HG02943 (cell line): Measurements from ENCODE around the gene SMIM5.

Source experiments
- ATAC-seq: cut with Tn5 transposase; IDR thresholded peaks from one replicate; pipeline ENCODE4 v1.9.1; 2021; ENCODE audit warnings: mild to moderate bottlenecking, low read depth, moderate library complexity; ENCODE audit not compliant: unreplicated experiment

Gene SMIM5

DNA sequence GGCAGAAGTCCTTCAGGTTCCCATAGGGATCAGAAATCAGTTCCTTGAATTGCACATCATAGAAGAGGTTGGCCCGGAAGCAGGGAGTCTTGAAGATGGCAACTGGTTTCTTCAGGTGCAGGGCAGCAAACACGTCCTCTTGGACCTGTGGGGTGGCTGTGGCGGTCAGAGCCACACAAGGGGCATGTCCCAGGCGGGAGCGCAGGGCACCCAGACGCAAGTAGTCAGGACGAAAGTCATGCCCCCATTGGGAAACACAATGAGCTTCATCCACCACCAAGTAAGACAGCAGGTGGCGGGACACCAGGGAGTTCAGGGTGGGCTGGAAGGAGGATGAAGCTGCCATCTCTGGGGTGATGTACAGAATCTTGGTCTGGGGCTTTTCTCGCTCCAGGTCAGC lies 29.3 kb downstream of the SMIM5 start:
- ATAC-seq, result no peak

DNA sequence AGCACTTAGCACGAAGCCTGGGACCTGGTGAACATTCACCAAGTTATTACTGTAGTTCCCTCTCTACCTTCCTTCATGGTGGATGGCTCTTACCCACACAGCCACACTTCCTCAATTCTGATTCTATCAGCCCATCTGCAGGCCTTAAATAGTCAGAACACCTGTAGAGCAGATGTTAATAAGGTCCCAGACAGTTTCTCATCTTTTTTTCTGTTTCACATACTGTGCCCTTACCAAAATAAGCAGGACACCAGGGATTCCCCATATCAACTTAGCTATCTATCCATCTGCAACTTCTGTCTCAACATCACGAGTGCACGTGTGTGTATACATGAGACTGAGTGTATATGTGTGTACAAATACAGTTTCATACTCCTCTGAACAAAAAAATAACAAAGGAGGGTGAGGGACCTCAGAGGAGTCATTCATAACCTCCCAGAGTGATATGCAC lies 30.9 kb downstream of the SMIM5 start:
- ATAC-seq, result peak; percentile 48

DNA sequence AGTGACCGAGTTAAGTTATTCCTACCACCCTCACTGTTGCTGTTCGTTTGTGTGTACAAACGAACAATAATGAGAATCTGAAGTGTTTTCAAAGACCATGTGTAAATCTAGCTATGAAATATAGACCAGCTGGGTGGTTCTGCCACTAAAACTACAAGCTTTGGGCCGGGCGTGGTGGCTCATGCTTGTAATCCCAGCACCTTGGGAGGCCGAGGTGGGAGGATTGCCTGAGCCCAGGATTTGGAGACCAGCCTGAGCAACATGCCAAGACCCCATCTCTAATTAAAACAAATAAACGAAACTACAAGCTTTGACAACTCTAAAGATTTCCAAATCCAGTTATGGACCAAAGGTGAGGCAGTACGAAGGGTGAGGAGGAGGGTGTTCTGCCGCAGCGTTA lies 32.7 kb downstream of the SMIM5 start:
- ATAC-seq, result no peak

DNA sequence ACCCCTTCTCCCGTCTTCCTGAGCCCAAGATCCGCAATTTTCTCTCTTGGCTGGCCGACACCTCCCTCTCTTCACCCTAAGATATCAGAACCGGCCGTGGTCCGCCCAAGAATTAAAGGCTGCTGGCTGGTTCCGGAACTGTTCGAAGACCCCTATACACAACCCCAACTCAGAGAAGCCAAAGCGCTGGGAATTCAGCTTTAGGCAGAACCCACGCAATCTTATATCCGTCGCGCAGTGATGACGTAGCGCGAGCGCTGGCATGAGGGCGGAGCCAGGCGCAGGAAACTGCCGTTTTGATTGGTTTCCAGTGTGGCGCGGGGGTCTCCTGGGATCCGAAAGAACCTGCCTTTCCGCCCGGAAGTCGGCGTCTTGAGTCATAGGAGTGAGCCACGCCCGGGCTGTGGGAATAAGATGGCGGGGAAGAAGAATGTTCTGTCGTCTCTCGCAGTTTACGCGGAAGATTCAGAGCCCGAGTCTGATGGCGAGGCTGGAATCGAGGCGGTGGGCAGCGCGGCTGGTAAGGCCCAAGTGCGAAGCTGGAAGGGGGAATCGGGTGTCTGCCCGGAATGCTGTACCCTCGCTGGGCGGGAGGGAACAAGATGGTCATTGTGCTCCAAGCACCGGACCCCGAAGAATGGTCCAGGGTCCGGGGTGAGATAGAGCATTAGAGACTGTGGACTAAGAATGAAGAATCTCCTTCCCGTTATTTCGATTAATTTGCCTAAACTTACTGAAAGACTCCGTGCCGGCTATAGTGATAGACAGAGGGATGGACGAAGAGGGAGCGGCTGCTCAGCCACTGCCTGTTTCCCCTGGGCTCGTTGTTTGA lies 33.9 kb downstream of the SMIM5 start, which contains the start of the genes RECQL5 and SAP30BP:
Gene RECQL5, minus strand, starts transcription at position 196 of the 832 bp plus-strand sequence. CDS start 597 bp downstream, outside the sequence.
Gene SAP30BP, plus strand, starts transcription at position 380 of the 832 bp plus-strand sequence. Its CDS starts 35 bp downstream, at position 415.
- ATAC-seq, result peak; percentile 75

DNA sequence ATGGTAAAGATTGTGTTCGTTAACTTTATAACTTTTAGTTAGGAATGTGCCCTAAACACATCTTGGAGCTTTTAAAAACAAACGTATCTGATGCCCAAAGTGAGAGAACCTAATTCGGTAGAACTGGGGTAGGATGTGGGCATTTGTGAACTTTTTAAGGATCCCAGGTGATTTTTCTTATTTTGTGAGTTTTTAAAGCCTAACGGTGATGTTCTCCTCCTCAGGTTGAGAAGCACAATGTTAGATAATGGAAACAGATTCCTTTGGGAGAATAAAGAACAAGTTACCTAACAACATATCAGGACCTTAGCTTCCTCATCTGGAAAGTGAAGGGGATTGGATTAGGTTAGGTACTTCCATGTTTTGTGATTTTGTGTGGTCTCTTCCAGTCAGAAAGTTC lies 34.6 kb downstream of the SMIM5 start:
- no peak for ATAC-seq

DNA sequence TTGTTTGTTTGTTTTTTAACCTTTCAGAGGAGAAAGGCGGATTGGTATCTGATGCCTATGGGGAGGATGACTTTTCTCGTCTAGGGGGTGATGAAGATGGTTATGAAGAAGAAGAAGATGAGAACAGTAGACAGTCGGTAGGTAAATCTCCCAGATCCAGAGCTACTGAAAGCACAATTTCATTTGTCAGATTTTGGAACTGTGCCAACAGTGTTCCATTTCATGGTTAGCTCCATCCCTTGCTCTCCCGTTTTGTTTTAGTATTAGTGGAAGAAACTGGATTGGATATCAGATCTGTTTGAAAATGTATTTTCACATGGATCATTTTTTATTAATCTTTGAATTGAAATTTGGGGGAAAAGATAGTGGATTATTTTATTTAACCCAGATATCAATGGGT lies 35.3 kb downstream of the SMIM5 start:
- no peak for ATAC-seq

DNA sequence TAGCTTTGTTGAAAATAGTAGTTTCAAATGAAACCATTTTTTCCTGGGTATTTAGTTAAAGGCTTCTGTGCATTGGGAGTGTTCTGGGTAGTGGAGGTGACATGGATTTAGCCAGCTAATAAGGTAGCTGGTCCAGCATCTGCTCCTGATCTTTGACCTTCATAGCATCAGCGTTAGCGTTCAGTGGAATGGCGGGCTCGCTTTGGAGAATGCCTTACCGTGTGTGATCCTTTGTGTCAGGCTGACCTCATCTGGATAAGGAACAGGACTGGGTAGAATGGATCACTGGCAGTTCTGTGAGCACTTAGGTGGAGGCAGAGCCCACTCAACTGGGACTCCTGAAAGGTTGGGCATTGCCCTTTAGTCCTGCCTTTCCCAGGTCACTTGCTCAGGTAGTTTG lies 37.6 kb downstream of the SMIM5 start:
- ATAC-seq, result no peak

DNA sequence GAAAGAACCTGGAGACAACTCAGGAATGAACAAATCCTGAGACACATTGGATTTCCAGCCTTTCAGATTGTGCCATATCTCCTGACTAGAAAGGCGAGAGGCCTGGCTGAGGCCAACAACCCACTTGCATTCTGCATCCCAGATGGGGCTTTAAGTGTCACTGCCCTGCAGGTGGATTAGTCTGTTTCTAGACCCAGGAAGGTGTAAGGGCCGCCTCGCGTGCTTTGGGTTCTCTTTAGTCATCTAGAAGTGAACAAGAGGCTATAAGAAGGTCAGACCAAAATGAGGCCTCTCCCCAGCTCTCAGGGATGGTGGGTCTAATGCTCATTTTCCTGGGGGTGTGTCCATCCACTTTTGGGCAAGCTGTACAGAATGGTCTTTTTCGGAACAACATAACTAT lies 38.8 kb downstream of the SMIM5 start:
- ATAC-seq, result no peak

DNA sequence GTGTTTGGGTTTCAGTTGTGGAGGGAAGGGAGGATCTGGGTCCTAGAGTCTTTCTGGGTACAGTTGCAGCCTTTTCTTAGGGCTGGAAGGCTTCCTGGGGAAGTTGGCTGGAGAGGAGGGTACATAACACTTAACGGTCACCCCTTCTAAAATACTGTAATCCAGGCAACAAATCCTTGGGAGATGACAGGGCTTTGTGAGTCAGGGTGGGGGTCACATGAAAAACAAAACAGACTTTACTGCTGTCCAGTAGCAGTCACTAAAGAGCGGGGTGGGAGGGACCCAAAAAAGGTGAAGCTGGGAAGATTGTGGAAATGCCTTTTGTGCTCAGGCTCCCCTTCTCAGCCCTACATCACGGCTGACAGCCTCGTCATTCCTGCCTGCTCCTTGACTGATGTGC lies 40.3 kb downstream of the SMIM5 start:
- no peak for ATAC-seq

DNA sequence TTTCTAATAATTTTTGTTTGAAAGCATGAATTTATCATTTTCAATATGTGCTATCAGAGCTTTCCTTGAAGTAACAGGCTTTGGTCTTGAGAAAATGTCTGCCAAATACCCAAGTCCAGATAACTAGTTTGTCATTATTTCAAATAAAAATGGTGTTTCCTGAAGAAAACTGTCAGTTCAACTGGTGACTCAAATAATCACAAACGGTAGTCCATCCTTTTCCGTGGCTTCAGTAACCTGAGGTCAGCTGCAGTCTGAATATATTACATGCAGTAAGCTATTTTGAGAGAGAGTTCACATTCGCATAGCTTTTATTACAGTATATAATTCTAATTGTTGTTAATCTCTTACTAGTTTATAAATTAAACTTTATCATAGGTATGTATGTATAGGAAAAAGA lies 43.2 kb downstream of the SMIM5 start:
- no peak for ATAC-seq

DNA sequence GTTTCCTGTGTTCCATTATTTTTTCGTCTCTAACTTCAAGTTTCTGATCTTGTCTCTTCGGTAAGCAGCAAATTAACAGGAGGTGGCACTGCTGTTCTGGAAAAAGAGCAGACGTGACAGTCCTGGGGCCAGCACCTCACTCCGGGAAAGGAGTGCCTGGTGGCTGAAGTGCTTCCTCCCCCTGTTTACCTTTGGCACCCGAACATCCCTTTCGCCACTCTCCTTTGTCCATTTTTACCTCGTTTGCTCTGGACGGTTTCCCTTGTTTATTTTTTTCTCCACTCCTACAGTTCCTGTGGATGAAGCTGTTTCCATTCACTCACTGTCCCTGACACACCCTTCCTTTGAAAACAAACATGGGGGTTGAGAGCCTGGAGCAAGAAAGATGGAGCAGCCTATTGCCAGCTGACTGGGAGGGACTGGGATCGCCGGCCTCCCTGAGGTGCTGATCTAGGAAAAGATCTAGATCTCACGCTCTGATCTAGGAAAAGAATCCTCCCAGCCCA lies 46.5 kb downstream of the SMIM5 start:
- no peak for ATAC-seq

DNA sequence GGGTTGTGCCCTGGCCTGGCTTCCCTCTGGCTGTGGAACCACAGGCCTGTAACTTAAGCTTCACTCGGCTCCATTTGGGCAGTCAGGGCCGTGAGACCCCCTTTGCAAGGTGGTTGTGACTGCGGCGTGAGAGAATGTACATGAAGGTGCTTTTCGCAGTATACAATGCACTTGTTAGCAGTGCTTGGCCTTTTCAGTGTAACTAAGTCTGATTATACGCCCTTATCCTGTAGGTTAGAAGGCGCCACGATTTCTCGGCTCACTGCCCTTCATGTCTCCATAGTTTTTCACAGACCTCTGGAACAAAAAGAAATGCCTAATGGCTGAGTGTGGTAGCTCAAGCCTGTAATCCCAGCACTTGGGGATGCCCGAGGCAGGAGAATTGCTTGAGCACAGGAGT lies 47.2 kb downstream of the SMIM5 start:
- no peak for ATAC-seq

DNA sequence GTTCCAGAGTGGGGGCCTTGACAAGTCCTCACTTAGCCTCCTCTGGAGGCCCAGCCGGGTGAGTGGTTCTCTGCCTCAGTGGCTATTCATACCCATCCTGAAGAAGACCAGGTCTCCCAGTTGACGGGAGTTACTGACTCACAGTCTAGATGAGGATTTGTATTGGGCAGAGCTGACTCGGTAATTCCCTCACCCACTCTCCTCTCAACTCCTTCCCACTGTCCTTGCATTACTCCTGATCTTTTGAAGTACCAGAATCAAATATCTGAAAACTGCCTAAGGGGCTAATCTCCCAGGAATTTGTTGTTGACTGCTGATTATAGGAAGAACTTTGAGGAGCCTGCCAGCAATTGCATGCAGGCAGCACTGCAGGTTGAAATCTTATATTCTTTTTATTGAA lies 48.1 kb downstream of the SMIM5 start:
- no peak for ATAC-seq

DNA sequence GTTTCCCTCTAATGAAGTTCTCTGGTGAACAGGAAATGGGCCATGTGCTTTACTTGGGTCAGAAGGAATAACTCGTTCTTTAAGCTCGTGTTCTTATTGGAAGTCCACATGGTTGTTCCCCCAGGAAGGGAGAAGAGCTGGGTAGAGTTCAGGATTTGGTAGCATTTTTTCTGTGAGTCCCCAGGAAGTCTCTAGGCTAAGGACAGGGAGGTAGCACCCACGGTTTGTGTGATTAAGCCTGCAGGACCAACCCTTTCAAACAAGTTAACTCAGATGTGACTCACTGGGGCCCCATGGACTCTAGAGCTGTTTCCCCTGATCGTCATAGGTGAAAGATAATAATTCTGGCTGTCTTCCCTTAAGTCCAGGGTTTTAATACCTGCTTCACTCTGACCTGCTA lies 50.3 kb downstream of the SMIM5 start:
- ATAC-seq, result no peak

DNA sequence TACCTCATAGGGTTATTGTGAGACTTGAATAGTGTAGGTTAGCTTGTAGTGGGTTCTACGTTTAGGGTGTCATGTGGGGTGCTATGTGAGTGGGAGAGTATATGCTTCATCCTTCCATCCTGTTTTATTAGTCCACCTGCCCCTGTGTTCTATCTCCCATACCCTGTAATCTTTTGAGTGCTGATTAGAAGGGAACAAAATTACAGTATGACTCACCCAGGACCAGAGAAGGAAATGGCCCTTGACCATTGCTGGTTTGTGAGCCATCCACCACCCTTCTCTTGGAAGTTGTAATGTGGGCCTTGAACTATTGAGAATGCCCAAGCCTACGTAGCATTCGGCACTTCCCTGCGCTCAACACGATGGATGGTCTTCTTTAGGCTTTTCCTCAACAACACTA lies 51.0 kb downstream of the SMIM5 start:
- ATAC-seq, result no peak

DNA sequence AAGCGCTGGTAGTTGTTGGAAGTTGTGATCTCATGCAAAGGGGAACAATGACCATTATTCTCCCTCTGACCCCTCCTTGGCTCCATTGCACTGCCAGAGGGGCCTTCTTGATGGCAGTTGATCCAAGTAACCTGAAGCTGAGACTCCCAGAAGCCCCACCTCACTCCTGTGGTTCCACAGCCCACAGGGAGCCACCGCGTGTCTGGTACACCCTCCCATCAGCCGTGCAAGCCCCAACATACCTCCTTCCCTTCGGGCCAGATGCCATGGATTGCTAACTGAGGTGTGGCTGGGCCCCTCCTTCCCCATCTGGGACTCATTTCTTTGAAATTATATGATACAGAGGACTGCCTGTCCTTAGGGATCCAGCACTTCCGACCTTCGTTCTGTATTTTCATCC lies 51.7 kb downstream of the SMIM5 start:
- no peak for ATAC-seq

DNA sequence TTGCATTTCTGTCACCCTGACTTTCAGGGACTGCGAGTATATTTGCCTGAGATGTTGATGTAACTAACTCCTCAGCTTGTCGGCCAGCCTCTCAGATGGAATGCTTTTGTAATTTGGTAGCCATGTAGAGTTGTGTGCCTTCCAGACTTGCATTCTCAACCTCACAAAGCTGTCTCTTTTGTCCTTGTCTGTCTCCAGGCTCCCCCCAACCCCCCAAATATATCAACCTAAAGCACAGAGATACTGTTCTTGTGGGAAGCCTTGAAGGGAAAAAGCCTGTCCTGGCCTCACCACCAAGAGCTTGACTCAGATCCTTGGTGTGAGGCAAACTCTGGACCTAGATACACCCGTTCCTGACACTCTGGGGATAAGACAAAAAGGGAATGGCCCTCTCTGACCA lies 52.3 kb downstream of the SMIM5 start:
- no peak for ATAC-seq

DNA sequence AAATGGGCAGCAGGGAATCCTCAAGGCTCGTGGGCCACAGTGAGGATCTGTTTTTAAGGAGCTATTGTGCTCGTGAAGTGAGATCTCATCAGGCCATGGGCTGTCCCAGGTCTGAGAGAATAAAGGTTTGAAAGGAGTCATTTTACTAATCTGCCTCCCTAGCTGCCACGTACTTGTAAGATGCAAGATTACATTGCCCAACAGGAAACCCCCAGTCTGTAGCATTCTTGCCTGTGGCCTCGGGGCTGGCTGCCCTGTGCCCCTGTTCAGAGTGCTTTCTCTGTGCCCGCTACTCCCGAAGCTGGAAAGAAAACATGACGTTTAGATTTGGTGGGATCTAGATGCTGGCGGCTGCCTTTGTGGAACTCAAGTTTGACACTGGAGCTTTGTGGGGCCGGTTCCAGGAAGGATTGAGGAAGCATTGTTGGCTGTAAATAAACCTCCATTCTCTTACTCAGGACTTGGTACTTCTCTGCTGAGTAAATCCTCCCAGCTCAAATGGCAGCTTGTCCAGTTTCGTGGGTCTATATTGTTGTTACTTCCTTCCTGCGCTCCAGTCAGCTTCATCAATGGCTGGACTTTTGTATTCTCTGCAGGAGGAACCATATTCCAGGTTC lies 55.1 kb downstream of the SMIM5 start:
- no peak for ATAC-seq

DNA sequence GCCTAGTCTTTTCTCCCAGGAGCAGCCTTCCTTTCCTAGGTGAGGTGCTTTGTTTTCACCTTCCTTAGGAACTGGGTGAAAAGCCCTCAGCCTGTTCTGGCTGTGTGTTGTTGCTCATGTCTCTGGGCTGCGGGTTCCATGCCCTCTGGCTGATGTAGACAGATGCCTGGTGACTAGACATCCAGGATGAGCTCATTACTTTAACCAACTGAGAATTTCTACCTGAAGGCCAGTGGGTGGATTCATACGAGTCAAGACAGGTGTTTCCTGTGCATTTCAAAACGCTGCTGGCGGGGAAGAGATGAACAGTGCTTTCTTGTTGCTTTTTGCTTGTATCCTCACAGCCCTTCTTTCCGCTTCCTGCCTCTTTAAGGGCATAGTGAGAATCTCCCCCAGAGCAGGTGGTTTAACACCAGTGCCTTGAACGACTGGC lies 56.2 kb downstream of the SMIM5 start:
- no peak for ATAC-seq
